Measurements from ENCODE around the gene PLA2G3.
A peak's percentile ranks its signal among the peaks of the same experiment; 100 is the strongest.
"Not testable (repeated sequence)": the region's sequence is repeated elsewhere in the genome, so short reads cannot be mapped to it uniquely, and the experiment has no call there.

PLA2G3 gene

DNA sequence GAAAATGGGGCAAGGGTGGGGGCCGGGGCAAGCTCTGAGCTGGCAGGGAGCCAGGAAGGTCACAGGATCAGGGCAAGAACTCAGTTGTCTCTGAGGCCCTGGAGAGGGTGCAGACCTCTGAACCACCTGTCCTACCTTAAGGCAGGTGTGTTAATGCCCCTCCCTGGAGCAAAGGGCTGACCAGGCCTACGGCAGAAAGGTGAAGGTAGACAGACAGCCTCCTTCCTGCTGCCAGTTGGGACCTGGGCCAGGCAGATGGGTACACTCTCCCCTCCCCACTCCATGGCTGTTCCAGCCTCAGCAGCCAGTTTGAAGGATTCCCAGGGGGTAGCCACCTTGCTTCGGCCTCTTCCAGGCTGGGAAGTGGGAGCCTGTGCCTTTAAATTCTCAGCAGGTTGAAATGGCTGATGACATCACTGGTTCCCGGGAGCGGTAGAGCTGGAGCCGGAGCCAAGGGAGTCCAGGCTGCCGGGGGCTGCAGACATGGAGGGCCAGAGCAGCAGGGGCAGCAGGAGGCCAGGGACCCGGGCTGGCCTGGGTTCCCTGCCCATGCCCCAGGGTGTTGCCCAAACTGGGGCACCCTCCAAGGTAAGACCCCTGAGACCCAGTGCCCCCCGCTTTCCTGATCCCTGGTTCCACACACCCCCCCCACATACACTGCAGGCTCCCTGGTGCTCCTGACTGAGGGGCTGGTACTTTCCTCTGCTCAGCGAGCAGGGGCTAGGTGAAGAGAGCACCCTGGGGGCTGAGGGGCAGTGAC, 17.6 kb downstream of the PLA2G3 start, which contains the start of gene INPP5J:
Gene INPP5J (plus strand): TSS at position 435 of the 760 bp plus-strand sequence. CDS start 49 bp downstream, at position 484.
- no peak for DNase-seq

DNA sequence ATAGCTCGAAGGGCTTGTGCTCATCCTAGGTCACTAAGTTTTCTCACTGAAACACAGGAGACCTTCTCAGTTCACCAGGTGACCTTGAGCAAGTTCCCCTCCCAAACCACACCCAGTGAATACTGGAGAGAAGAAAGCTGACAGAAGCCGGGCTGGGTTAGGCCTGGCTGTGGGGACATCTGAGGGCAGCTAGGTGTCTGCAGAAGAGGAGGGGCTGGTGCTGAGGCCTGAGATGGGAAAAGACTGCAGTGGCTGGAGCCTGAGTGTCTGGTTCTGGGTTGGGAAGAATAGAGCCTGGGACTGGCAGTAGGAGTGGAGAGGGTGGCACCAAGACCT, 18.1 kb downstream of the PLA2G3 start:
- no peak for DNase-seq

- DNase-seq, result no peak
These were observed 18.9 kb downstream of the PLA2G3 start for GRCh38 chr22:31121403-31121802.

DNA sequence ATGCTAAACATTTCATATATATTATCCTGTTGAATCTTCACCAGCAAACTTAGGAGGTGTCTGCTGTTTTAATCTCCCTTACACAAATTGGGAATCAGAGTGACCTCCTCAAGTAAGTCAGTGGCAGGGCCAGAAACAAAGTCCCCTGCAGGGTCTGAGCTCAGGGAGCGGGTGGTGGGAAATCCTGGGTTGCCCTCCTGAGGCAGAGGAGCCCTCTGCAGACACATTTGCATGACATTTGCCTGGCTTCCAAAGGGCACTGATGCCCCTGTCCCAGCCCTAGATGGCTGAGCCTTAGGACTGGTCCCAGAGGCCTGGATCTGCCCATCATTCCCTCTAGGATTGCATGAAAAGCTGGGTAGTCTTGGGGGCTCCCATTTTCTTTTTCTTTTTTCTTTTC, 19.7 kb downstream of the PLA2G3 start:
- no peak for DNase-seq

DNA sequence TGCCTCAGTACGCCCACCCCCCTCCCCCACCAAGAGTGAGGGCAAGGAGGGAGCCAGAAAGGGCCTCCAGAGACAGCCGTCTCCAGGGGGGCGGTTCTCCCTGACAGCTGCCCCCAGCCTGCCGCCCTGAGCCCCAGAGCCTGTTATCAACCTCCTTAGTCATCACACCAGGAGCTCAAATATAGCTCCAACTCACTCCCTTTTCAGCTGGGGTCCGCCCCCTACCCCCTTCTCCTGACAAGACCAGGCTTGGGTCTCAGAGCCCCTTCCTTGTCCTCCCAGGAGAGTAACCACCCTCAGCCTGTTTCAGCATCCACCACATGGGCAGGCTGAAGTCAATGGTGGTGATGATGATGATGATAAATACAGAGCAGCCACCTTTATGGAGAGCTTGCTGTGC, 20.1 kb downstream of the PLA2G3 start:
- DNase-seq, result no peak

- no peak for DNase-seq
These were observed 21.1 kb downstream of the PLA2G3 start for GRCh38 chr22:31119026-31119717.

GRCh38 chr22:31118046-31118820, 22.1 kb downstream of the PLA2G3 start:
- DNase-seq, result no peak

DNA sequence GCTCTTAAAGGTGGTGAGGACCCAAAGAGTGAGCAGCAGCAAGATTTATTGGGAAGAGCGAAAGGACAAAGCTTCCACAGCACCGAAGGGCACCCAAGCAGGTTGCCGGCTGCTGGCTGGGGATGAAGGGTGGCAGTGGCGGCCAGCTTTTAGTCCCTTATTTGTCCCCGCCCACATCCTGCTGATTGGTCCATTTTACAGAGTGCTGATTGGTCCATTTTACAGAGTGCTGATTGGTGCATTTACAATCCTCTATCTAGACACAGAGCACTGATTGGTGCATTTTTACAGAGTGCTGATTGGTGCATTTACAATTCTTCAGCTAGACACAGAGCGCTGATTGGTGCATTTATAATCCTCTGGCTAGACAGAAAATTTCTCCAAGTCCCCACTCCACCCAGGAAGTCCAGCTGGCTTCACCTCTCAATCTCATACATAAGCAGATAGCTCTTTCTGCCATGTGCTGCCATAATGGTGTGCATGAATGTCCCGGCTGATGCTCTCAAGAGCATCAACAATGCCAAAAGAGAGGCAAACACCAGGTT, 27.7 kb downstream of the PLA2G3 start:
- not testable (repeated sequence) for DNase-seq

DNA sequence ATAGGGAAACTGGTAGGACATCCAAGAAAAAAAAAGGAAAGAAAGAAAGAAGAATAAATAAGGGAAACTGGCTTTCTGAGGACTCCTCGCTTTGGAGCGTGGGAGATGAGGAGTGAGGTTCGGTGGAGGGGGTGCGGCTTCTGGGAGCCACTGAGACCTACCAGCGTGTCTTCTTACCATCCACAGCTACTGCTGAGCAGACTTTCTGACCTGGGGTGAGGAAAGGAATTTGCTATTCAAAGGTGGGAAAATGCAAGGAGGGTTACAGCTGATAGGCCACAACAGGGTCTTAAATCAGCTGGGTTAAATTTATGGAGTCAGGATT, 32.5 kb downstream of the PLA2G3 start:
- DNase-seq, result no peak

GRCh38 chr22:31107178-31107893, 33.0 kb downstream of the PLA2G3 start, which contains the start of gene SELENOM:
SELENOM (minus strand) TSS chr22:31107568; CDS start chr22:31107505, 63 bp downstream.
- peak; percentile 49 for DNase-seq

- no peak for DNase-seq
These were observed 33.6 kb downstream of the PLA2G3 start for GRCh38 chr22:31106731-31107177.

DNA sequence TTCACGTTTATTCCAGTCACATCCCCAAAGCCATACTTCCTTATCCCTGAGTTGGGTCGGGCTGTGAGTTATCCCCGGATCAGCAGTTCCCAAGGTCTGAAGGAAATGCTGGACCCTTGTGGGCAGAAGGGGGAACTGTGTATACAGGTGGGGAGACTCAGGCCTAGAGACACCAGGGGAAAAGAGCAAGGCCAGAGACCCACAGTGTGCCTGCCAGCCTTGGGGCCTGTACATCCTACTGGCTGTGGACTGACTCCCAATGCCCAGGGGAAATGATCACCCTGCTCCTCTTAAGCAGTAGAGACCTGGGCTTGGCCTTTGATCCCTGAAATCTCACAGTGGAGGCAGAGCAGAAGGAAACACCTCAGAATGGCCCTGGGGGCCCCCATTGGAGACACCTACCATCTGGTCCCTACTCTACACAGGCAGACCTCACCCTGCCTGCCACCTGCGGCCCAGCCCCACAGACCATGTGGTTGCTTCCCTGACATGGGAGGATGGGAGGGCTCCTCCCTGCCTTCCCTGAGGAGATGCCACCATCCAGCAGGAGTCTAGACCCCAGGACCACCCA, 34.2 kb downstream of the PLA2G3 start:
- no peak for DNase-seq

GRCh38 chr22:31105282-31105929, 34.9 kb downstream of the PLA2G3 start:
- DNase-seq, result no peak

GRCh38 chr22:31104869-31105268, 35.4 kb downstream of the PLA2G3 start:
- DNase-seq, result no peak

DNA sequence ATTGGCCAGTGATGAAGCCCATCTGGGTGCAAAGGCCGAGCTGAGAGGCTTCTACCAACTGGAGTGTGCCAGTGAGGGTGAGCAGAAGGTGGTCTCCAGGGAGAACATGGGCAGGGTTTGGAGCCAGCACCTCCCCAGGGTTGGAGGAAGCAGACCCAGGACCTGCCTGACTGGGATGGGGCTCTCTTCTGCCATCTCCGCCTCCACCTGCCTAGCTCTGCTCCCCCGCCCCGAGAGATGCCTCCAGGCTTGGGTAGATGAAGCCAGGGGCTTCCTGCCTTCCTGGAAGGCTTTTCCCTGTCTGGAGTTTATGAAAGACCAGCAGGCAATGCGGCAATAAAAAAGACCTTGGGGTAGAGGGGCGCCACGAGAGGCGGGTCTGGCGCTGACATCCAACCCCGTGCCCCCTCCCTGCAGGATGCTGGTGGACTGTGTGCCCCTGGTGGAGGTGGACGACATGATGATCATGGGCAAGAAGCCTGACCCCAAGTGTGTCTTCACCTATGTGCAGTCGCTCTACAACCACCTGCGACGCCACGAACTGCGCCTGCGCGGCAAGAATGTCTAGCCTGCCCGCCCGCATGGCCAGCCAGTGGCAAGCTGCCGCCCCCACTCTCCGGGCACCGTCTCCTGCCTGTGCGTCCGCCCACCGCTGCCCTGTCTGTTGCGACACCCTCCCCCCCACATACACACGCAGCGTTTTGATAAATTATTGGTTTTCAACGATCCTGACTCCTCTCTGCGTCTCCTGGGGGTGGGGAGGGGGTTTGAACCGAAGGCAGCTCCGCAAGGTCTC, 36.2 kb downstream of the PLA2G3 start:
- no peak for DNase-seq

DNA sequence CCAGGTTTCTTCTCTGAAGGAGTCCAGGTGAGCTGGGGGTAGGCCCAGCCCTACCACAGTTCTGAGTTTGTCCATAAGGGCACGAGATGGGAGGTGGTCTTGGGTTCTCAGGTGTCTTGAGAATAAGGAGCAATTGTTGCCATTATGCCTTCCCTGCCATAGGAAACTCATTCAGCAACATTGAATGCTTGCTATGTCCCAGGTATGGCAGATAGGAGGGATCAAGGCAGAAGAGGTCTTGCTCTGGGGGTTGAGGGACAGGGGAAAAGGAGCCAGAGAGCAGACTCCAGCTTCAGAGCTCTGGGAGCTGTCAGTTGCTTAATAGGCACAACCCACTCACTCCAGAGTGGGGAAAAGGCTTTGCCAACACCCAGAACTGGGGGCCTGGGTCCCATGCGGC, 37.2 kb downstream of the PLA2G3 start:
- no peak for DNase-seq

DNA sequence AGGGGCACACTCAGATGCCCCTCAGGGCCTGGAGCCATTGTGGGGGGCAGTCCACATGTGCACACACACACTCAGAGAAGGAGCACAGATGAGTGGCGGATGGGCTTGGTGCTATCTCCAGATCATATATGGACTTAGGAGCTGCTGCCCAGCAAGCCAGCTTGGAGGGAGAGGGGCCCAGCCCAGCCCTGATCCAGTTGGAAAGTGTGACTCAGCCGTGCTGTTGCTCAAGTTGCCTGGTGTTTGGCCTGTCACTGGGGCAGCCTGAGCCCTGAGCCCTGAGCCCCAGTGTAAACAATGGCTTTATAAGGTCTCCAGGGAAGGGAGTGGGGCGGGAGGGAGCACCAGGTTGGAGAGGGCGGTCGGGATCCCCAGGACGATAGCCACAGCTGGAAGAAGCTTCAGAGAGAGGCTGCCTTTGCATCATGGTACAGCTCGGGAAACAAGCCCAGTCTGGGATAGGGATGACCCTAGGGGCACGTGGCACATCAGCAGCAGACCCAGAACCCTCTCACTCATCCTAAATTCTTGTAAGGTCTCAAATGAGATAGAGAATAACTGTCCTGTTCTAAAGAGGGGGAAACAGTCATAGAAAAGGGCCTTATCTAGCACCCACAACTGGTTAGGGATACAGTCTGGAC, 37.7 kb downstream of the PLA2G3 start:
- no peak for DNase-seq

DNA sequence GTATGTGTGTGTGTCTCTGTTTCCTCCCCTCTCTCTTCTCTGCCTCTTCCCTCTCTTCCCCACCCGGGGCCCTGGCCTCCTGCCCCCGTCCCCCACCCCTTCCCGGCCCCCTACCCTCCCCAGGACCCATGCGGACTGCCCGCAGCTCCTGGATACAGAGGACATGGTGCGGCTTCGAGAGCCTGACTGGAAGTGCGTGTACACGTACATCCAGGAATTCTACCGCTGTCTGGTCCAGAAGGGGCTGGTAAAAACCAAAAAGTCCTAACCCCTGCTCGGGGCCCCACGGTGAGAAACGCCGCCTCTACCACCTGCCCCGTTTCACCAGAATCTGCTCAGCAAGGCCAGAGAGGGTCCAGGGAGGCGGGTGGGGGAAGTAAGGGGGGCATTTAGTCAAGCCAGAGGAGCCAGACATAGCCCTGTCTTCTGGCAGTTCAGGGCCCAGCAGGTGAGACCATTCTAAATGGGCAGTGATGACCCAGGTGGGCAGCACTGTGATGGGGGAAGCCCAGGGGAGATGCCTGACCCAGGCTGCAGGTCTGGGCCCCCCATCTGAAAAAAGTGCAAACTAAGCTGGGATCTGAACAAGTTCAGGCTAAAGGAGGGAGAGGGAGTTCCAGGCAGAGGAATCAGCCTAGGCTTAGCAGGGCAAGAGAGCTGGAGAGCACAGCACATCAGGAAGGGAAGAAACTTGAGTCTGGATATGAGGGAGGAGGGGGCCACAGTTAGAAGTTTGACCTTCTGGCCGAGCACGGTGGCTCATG, 39.4 kb downstream of the PLA2G3 start:
- no peak for DNase-seq
